Measurements from ENCODE around the gene MICU1. TPM values are rescaled to one million over a fixed set of nuclear protein-coding genes. Genes with fewer than 3 reads are reported as not detected.

The MICU1 gene
- polyA plus RNA-seq, 2 donors, result 15.0 to 18.1 TPM

DNA sequence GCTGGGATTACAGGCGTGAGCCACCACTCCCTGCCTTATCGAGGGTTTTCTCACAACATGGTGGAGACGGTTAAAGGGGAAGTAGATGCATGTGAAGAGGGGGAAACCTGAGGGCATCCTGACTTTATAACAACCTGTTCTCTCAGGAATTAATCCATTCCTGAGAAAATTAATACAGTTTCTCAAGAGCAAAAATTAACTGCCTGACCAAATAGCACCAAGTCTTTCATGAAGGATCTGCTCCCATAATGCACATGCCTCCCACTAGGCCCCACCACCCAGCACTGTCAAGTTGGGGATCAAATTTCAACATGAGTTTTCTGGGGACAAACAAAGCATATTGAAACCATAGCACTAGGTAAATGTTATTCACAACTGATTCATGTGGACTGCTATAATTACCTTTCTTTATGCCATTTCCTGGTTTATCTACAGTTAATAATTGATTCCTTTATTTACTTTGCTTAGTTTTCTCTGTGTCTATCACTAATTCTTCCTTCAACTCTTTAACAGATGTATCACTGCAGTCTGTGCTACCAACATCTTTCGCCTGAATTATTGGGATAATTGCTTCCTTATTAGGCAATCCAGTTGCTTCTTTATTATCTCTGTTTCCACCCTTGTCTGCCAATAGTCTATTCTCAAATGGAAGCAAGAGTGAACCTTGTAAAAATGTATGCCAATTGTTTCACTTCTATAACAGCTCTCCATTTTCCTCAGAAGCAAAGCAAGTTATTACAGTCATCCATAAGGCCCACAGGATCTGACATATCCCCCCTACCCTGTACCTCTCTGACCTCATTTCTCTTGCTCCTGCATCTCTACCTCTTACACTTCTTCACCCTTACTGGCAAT is 12.9 kb upstream of the MICU1 start:
- Histone ChIP-seq H3K27me3 (ENCODE audit: control insufficient read depth in 1 of 2, insufficient read depth in 2 of 2, low read length in 2 of 2) (peaks cover 0 to 4% of the 10 kb centered on the region in 2 donors), H3K9me3 (ENCODE audit: control insufficient read depth in 2 of 2, insufficient read depth in 1 of 2, low read depth in 1 of 2, low read length in 1 of 2) (peaks cover 0 to 2% of the 10 kb centered on the region in 2 donors), H3K36me3 (ENCODE audit: control insufficient read depth in 2 of 2, insufficient read depth in 2 of 2, low read length in 1 of 2) (no peaks in the 10 kb centered on the region), H3K4me3 (ENCODE audit: low read depth in 1 of 2, low read length in 2 of 2) (no peak overlapping the region), H3K4me1 (ENCODE audit: control insufficient read depth in 2 of 2, insufficient read depth in 2 of 2, low read length in 1 of 2) (no peaks in the 10 kb centered on the region), H3K27ac (ENCODE audit: low read depth in 2 of 2, low read length in 1 of 2) (no peak overlapping the region)
- WGBS, 2 donors, result 60 to 81% methylated on average over 4 of the region's 4 CpGs

DNA sequence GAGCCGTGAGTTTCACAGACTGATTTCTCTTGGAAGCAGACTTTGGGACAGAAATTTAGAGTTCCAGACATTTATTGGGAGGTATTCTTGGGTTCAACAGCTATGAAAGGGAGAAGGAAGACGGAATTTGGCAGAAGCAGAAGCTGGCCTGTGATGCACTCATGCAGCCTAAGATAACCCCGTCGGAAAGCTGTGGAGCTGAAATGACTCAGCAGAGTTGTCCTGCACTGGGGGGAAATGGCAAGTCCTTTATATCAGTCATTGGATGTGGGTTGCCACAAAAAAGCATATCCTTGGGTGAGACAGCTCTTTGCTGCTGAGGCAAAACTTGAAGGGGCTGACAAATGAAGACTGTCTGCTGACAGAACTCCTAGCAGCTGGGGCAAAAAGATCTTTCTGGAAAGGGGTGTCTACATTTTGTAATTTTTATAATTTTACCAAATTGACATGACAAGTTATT is 11.5 kb upstream of the MICU1 start:
- Histone ChIP-seq H3K27me3 (ENCODE audit: control insufficient read depth in 1 of 2, insufficient read depth in 2 of 2, low read length in 2 of 2) (peaks cover 0 to 4% of the 10 kb centered on the region in 2 donors), H3K4me1 (ENCODE audit: control insufficient read depth in 2 of 2, insufficient read depth in 2 of 2, low read length in 1 of 2) (no peaks in the 10 kb centered on the region), H3K27ac (ENCODE audit: low read depth in 2 of 2, low read length in 1 of 2) (no peak overlapping the region), H3K4me3 (ENCODE audit: low read depth in 1 of 2, low read length in 2 of 2) (no peak overlapping the region), H3K9me3 (ENCODE audit: control insufficient read depth in 2 of 2, insufficient read depth in 1 of 2, low read depth in 1 of 2, low read length in 1 of 2) (peaks cover 0 to 2% of the 10 kb centered on the region in 2 donors), H3K36me3 (ENCODE audit: control insufficient read depth in 2 of 2, insufficient read depth in 2 of 2, low read length in 1 of 2) (no peaks in the 10 kb centered on the region)
- WGBS, 2 donors, result 40 to 44% methylated on average over 4 of the region's 4 CpGs

DNA sequence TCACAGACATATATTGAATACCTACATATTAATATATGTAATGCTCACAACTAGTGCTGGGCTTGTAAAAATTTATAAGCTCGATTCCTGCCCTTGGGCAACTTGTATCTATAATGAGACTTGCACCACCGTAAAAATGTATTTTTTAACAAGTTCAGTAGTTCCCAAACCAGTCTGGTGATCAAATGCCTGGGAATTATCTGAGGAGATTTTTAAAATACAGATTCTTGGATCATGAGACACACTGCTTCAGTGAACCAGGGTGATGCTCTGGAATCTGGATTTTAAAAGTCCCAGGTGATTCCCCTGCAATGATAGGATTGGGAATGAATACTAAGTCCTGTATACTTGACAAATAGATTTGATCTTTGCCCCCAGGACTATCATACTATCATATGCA is 4.3 kb upstream of the MICU1 start:
- Histone ChIP-seq H3K36me3 (ENCODE audit: control insufficient read depth in 2 of 2, insufficient read depth in 2 of 2, low read length in 1 of 2) (no peaks in the 10 kb centered on the region), H3K4me3 (ENCODE audit: low read depth in 1 of 2, low read length in 2 of 2) (no peak overlapping the region), H3K27ac (ENCODE audit: low read depth in 2 of 2, low read length in 1 of 2) (no peak overlapping the region), H3K4me1 (ENCODE audit: control insufficient read depth in 2 of 2, insufficient read depth in 2 of 2, low read length in 1 of 2) (no peaks in the 10 kb centered on the region), H3K9me3 (ENCODE audit: control insufficient read depth in 2 of 2, insufficient read depth in 1 of 2, low read depth in 1 of 2, low read length in 1 of 2) (no peaks in the 10 kb centered on the region), H3K27me3 (ENCODE audit: control insufficient read depth in 1 of 2, insufficient read depth in 2 of 2, low read length in 2 of 2) (no peaks in the 10 kb centered on the region)
- 68 to 72% methylated on average over 2 of the region's 2 CpGs for WGBS, 2 donors

DNA sequence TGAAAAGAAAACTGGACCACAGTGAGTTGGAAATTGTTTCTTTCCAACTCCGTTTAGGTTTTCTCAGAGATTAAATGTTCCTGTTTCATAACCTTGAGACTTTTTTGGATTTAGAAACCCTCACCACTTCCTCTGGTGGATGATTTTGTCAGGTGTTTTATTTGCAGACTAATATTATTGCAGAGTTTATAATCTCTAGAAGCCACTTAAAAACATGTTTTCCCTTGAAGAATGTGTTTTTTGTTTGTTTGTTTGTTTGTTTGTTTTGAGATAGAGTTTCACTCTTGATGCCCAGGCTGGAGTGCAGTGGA is 520 bp upstream of the MICU1 start:
- Histone ChIP-seq H3K4me1 (ENCODE audit: control insufficient read depth in 2 of 2, insufficient read depth in 2 of 2, low read length in 1 of 2) (no peaks in the 10 kb centered on the region), H3K36me3 (ENCODE audit: control insufficient read depth in 2 of 2, insufficient read depth in 2 of 2, low read length in 1 of 2) (no peaks in the 10 kb centered on the region), H3K4me3 (ENCODE audit: low read depth in 1 of 2, low read length in 2 of 2) (peak overlapping the region; percentile 81 to 93), H3K9me3 (ENCODE audit: control insufficient read depth in 2 of 2, insufficient read depth in 1 of 2, low read depth in 1 of 2, low read length in 1 of 2) (no peaks in the 10 kb centered on the region), H3K27me3 (ENCODE audit: control insufficient read depth in 1 of 2, insufficient read depth in 2 of 2, low read length in 2 of 2) (no peaks in the 10 kb centered on the region), H3K27ac (ENCODE audit: low read depth in 2 of 2, low read length in 1 of 2) (no peak overlapping the region)
- WGBS, 2 donors, result 0% methylated on average over 1 of the region's 1 CpG

DNA sequence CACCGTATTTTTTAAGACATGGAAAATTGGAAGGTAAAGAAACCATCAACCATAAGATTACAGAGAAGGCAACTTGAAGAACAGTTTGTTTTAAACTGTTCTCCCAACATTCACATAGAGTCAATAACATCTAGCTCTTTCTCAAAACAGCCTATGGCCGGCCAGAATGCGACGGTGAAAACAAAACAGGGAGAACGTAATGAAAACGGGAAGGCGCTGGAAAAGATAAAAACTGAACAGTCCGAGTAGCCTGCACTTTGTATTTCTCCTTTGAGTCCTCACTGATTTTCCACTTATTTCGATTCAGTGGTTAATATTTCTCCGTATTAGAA is 637 bp downstream of the MICU1 start:
- Histone ChIP-seq H3K4me3 (ENCODE audit: low read depth in 1 of 2, low read length in 2 of 2) (peak overlapping the region; percentile 81 to 93), H3K36me3 (ENCODE audit: control insufficient read depth in 2 of 2, insufficient read depth in 2 of 2, low read length in 1 of 2) (no peaks in the 10 kb centered on the region), H3K27ac (ENCODE audit: low read depth in 2 of 2, low read length in 1 of 2) (peak overlapping the region in 1 of 2 donors; percentile 87)

DNA sequence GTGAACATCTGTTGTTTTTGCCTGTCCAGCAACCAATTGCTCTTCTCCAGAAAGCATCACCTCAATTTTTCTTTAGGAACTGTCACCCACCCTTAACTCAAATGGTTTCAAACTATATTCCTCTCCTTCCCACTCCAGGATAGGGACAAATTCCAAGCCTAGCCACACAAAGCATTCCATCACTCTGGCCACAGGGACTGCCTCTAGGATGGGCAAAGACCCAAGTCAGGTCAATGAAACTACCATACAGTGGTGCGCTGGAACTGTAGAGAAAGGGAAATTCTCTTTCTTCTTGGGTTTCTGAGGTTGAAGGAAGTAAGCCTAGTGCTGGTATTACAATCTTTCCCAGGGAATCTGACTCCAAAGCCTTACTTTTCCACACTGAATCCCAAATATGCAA is 3.6 kb downstream of the MICU1 start:
- Histone ChIP-seq H3K27me3 (ENCODE audit: control insufficient read depth in 1 of 2, insufficient read depth in 2 of 2, low read length in 2 of 2) (no peaks in the 10 kb centered on the region), H3K36me3 (ENCODE audit: control insufficient read depth in 2 of 2, insufficient read depth in 2 of 2, low read length in 1 of 2) (no peaks in the 10 kb centered on the region), H3K9me3 (ENCODE audit: control insufficient read depth in 2 of 2, insufficient read depth in 1 of 2, low read depth in 1 of 2, low read length in 1 of 2) (no peaks in the 10 kb centered on the region), H3K4me1 (ENCODE audit: control insufficient read depth in 2 of 2, insufficient read depth in 2 of 2, low read length in 1 of 2) (no peaks in the 10 kb centered on the region), H3K4me3 (ENCODE audit: low read depth in 1 of 2, low read length in 2 of 2) (no peak overlapping the region), H3K27ac (ENCODE audit: low read depth in 2 of 2, low read length in 1 of 2) (no peak overlapping the region)
- 97 to 98% methylated on average over 1 of the region's 1 CpG for WGBS, 2 donors

More for the DNA sequence above, 637 bp downstream of the MICU1 start:
- WGBS, 2 donors, result 0 to 1% methylated on average over 10 of the region's 10 CpGs
- no peaks in the 10 kb centered on the region for H3K4me1 ChIP-seq (ENCODE audit: control insufficient read depth in 2 of 2, insufficient read depth in 2 of 2, low read length in 1 of 2)
- no peaks in the 10 kb centered on the region for H3K9me3 ChIP-seq (ENCODE audit: control insufficient read depth in 2 of 2, insufficient read depth in 1 of 2, low read depth in 1 of 2, low read length in 1 of 2)
- no peaks in the 10 kb centered on the region for H3K27me3 ChIP-seq (ENCODE audit: control insufficient read depth in 1 of 2, insufficient read depth in 2 of 2, low read length in 2 of 2)

DNA sequence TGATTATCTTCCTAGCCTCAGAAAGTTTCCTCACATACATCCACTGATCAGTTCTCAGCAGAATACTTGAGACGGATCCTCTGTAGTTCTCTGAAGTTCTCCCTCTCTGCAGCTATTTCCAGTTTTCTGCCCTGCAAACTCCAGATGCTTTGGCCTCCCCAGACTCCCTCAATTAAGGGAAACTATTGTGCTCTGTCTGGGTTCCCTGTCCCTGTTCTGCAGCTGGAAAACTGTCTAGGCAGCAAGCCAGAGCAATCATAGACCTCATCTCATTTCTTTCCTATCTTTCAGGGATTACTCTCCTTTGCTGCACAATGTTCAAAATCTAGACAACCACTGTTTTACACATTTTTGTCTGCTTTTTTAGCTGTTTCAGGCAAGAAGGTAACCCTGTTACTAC is 9.2 kb downstream of the MICU1 start:
- no peaks in the 10 kb centered on the region for H3K9me3 ChIP-seq (ENCODE audit: control insufficient read depth in 2 of 2, insufficient read depth in 1 of 2, low read depth in 1 of 2, low read length in 1 of 2)
- H3K36me3 ChIP-seq (ENCODE audit: control insufficient read depth in 2 of 2, insufficient read depth in 2 of 2, low read length in 1 of 2), result no peaks in the 10 kb centered on the region
- H3K4me3 ChIP-seq (ENCODE audit: low read depth in 1 of 2, low read length in 2 of 2), result no peak overlapping the region
- no peak overlapping the region for H3K27ac ChIP-seq (ENCODE audit: low read depth in 2 of 2, low read length in 1 of 2)
- peaks cover 0 to under 1% of the 10 kb centered on the region in 2 donors for H3K4me1 ChIP-seq (ENCODE audit: control insufficient read depth in 2 of 2, insufficient read depth in 2 of 2, low read length in 1 of 2)
- WGBS, 2 donors, result 75 to 84% methylated on average over 1 of the region's 1 CpG
- H3K27me3 ChIP-seq (ENCODE audit: control insufficient read depth in 1 of 2, insufficient read depth in 2 of 2, low read length in 2 of 2), result no peaks in the 10 kb centered on the region

DNA sequence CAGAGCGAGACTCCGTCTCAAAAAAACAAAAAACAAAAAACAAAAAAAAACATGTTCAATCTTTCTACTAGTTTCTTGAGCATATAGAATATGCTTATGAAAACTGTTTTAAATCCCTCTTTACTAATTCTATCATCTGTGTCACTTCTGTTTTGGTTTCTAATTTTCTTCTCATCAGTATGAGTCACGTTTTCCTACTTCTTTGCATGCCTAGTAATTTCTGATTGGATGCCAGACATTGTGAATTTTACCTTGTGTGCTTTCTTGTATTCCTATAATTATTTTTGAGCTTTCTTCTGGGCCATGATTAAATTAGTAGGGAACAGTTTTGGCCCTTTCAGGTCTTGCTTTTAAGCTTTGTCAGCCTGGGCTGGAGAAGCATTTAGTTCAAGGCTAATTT is 9.9 kb downstream of the MICU1 start:
- H3K9me3 ChIP-seq (ENCODE audit: control insufficient read depth in 2 of 2, insufficient read depth in 1 of 2, low read depth in 1 of 2, low read length in 1 of 2), result no peaks in the 10 kb centered on the region
- 77 to 82% methylated on average over 3 of the region's 3 CpGs for WGBS, 2 donors
- H3K4me1 ChIP-seq (ENCODE audit: control insufficient read depth in 2 of 2, insufficient read depth in 2 of 2, low read length in 1 of 2), result peaks cover 0 to 2% of the 10 kb centered on the region in 2 donors
- no peaks in the 10 kb centered on the region for H3K27me3 ChIP-seq (ENCODE audit: control insufficient read depth in 1 of 2, insufficient read depth in 2 of 2, low read length in 2 of 2)
- no peaks in the 10 kb centered on the region for H3K36me3 ChIP-seq (ENCODE audit: control insufficient read depth in 2 of 2, insufficient read depth in 2 of 2, low read length in 1 of 2)
- H3K27ac ChIP-seq (ENCODE audit: low read depth in 2 of 2, low read length in 1 of 2), result no peak overlapping the region
- no peak overlapping the region for H3K4me3 ChIP-seq (ENCODE audit: low read depth in 1 of 2, low read length in 2 of 2)

DNA sequence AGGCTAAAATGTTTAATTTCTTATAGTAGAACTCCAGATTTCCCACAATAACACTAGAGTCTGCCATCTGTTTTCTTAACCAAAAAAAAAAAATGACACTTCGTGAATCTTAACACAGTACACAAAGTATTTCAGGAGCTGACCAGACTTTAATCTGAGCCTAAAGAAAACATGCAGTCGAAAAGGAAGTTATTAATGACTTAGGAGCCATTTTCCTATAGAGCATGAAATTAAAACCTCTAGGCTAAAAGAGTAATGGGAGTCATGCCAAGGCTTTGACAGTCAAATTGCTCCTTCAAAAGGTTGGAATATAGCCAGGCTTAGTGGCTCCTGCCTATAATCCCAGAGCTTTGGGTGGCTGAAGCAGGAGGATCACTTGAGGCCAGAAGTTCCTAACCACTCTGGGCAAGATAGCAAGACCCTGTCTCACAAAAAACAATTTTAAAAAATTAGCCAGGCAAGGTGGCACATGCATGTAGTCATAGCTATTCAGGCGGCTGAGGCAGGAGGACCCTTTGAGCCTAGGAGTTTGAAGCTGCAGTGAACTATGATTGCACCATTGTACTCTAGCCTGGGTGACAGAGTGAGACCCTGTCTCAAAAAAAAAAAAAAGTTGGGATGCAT is 13.6 kb downstream of the MICU1 start:
- WGBS, 2 donors, result 29% methylated on average over 3 of the region's 3 CpGs
- Histone ChIP-seq H3K4me3 (ENCODE audit: low read depth in 1 of 2, low read length in 2 of 2) (no peak overlapping the region), H3K27me3 (ENCODE audit: control insufficient read depth in 1 of 2, insufficient read depth in 2 of 2, low read length in 2 of 2) (no peaks in the 10 kb centered on the region), H3K36me3 (ENCODE audit: control insufficient read depth in 2 of 2, insufficient read depth in 2 of 2, low read length in 1 of 2) (no peaks in the 10 kb centered on the region), H3K4me1 (ENCODE audit: control insufficient read depth in 2 of 2, insufficient read depth in 2 of 2, low read length in 1 of 2) (peaks cover 0 to 2% of the 10 kb centered on the region in 2 donors), H3K9me3 (ENCODE audit: control insufficient read depth in 2 of 2, insufficient read depth in 1 of 2, low read depth in 1 of 2, low read length in 1 of 2) (no peaks in the 10 kb centered on the region), H3K27ac (ENCODE audit: low read depth in 2 of 2, low read length in 1 of 2) (no peak overlapping the region)

DNA sequence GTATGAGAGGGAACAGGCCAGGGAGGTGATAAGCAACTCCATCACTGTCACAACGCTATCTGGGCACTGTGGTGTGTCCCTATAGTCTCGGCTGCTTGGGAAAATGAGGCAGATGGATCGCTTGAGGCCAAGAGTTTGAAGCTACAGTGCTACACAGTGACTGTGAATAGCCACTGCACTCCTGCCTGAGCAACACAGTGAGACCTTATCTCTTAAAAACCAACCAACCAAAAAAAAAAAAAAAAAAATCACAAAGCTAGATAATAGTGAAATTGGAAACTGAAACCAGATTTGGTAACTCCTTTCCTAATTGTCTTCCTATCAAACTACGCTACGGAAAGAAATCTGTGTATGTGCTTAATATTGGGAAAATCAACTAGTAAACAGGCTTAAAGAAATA is 14.1 kb downstream of the MICU1 start:
- no peak overlapping the region for H3K4me3 ChIP-seq (ENCODE audit: low read depth in 1 of 2, low read length in 2 of 2)
- peak overlapping the region in 1 of 2 donors; percentile 7 for H3K27ac ChIP-seq (ENCODE audit: low read depth in 2 of 2, low read length in 1 of 2)
- no peaks in the 10 kb centered on the region for H3K27me3 ChIP-seq (ENCODE audit: control insufficient read depth in 1 of 2, insufficient read depth in 2 of 2, low read length in 2 of 2)
- H3K36me3 ChIP-seq (ENCODE audit: control insufficient read depth in 2 of 2, insufficient read depth in 2 of 2, low read length in 1 of 2), result no peaks in the 10 kb centered on the region
- WGBS, 2 donors, result 62 to 66% methylated on average over 5 of the region's 5 CpGs
- H3K4me1 ChIP-seq (ENCODE audit: control insufficient read depth in 2 of 2, insufficient read depth in 2 of 2, low read length in 1 of 2), result peaks cover 0 to 2% of the 10 kb centered on the region in 2 donors
- H3K9me3 ChIP-seq (ENCODE audit: control insufficient read depth in 2 of 2, insufficient read depth in 1 of 2, low read depth in 1 of 2, low read length in 1 of 2), result no peaks in the 10 kb centered on the region

All from esophagus (tissue), 2 donors.